Kidney (tissue), 14 donors: Measurements from ENCODE around the gene NCCRP1. TPM values are rescaled to one million over a fixed set of nuclear protein-coding genes. Genes with fewer than 3 reads are reported as not detected.

Source experiments
- DNase-seq, 5 donors: peaks; one replicate each; pipeline ENCODE4 v3.0.0-alpha.2; 2013 to 2020
- FAIRE-seq: peaks from 2 replicates; lab custom pipeline; 2012; peaks lifted over from hg19 to GRCh38; lab: Jason Lieb, UNC
- H3K27ac ChIP-seq, 2 donors: one replicate each; pipeline ENCODE4 v1.7.0; 2013; ENCODE audit warnings: low read depth in 2 of 2, low read length in 2 of 2, inconsistent platforms in 1 of 2
- H3K27me3 ChIP-seq: one replicate; pipeline ENCODE4 v1.7.1; 2013; ENCODE audit warnings: low read length, inconsistent platforms; ENCODE audit not compliant: control insufficient read depth, insufficient read depth
- H3K36me3 ChIP-seq, 3 donors: one replicate each; pipeline versions ENCODE4 v1.7.0 to v1.7.1; 2013; ENCODE audit warnings: low read length in 3 of 3, control low read depth in 1 of 3, inconsistent platforms in 1 of 3; ENCODE audit not compliant: insufficient read depth in 3 of 3, control insufficient read depth in 2 of 3
- H3K4me1 ChIP-seq, 3 donors: one replicate each; pipeline versions ENCODE4 v1.7.0 to v1.7.1; 2013; ENCODE audit warnings: low read length in 3 of 3, inconsistent platforms in 1 of 3, low read depth in 1 of 3; ENCODE audit not compliant: control insufficient read depth in 2 of 3, insufficient read depth in 2 of 3
- H3K4me3 ChIP-seq, 3 donors: one replicate each; pipeline versions ENCODE4 v1.7.0 to v1.8.1; 2013; ENCODE audit warnings: low read length in 3 of 3, control low read depth in 1 of 3, inconsistent platforms in 1 of 3
- H3K9ac ChIP-seq, 3 donors: one replicate each; pipeline versions ENCODE4 v1.7.0 to v1.7.1; 2013; ENCODE audit warnings: low read length in 3 of 3, control low read depth in 1 of 3, inconsistent platforms in 1 of 3
- H3K9me3 ChIP-seq, 3 donors: one replicate each; pipeline versions ENCODE4 v1.7.0 to v1.7.1; 2013; ENCODE audit warnings: low read length in 3 of 3, control low read depth in 1 of 3, inconsistent platforms in 1 of 3; ENCODE audit not compliant: control insufficient read depth in 2 of 3, insufficient read depth in 1 of 3
- CTCF ChIP-seq: IDR thresholded peaks from 3 replicates; pipeline ENCODE4 v1.5.1; 2012; ENCODE audit warnings: mild to moderate bottlenecking, moderate library complexity, borderline replicate concordance; ENCODE audit not compliant: insufficient read depth; ENCODE audit errors: extremely low read depth
- intact Hi-C: fragments of 100-400 bp; cut with DNase I; formaldehyde crosslinking; loops from one replicate; pipeline ENCODE4 v1.11.1; 2022
- polyA plus RNA-seq: library from polyadenylated mRNA; stranded (reverse); fragments of 350-450 nt; fragmentation: Illumina TruSeq; extraction: RNeasy Lipid Tissue Mini Kit (QIAGEN cat#74804); gene quantifications from one replicate; pipeline ENCODE4 v1.2.3, GENCODE V29; 2014; ENCODE audit warnings: low read depth, low replicate concordance; ENCODE audit not compliant: insufficient read depth
- total RNA-seq: library from RNA; stranded (reverse); fragmentation: NEBNext Ultra II Directional; extraction: Animal tissue kit (Norgen Biotek cat#: 25700); gene quantifications from one replicate; pipeline ENCODE4 v1.2.1, GENCODE V29; 2021
- donor health status: control.
- donor health status: control.
- donor health status: control.
- donor health status: control.
- donor health status: control.
- donor health status: DM: yes; HTN: yes; CAD: no.
- donor health status: Normal renal cell carcinoma (clear cell type).

The NCCRP1 gene
- total and polyA plus RNA-seq, 2 donors from 2014 or later: 0.60 to 5.5 TPM

- intact Hi-C loops: no loop called here
- FAIRE-seq: no peak
These were observed 41.0 kb upstream of the NCCRP1 start for GRCh38 chr19:39155741-39156140.

GRCh38 chr19:39156326-39157230 lies 40.2 kb upstream of the NCCRP1 start:
- peak overlapping the region in 1 of 2 donors; percentile 32 for H3K27ac ChIP-seq
- FAIRE-seq: no peak
- peaks cover 0 to 2% (median 0%) of the 10 kb centered on the region in 3 donors for H3K36me3 ChIP-seq
- no peak for TF ChIP-seq CTCF
- H3K4me3 ChIP-seq: no peak overlapping the region
- no peaks in the 10 kb centered on the region for H3K9me3 ChIP-seq
- H3K4me1 ChIP-seq: peaks cover 0 to 61% (median 38%) of the 10 kb centered on the region in 3 donors
- intact Hi-C loops: no loop called here
- peak in 1 of 5 donors; percentile 41 for DNase-seq
- no peak overlapping the region for H3K9ac ChIP-seq
- no peaks in the 10 kb centered on the region for H3K27me3 ChIP-seq

More at GRCh38 chr19:39155741-39156140, 41.0 kb upstream of the NCCRP1 start:
- Histone ChIP-seq H3K4me3 (no peak overlapping the region), H3K36me3 (peaks cover 0 to 2% (median 0%) of the 10 kb centered on the region in 3 donors), H3K9me3 (no peaks in the 10 kb centered on the region), H3K27me3 (no peaks in the 10 kb centered on the region), H3K27ac (peak overlapping the region; percentile 8 to 32), H3K4me1 (peaks cover 0 to 57% (median 36%) of the 10 kb centered on the region in 3 donors), H3K9ac (no peak overlapping the region)
- DNase-seq: no peak
- TF ChIP-seq CTCF: no peak

GRCh38 chr19:39157275-39157996 lies 39.3 kb upstream of the NCCRP1 start:
- H3K4me3 ChIP-seq: no peak overlapping the region

More at GRCh38 chr19:39157275-39157996, 39.3 kb upstream of the NCCRP1 start:
- DNase-seq (no peak), FAIRE-seq (no peak)
- peaks cover 0 to 61% (median 38%) of the 10 kb centered on the region in 3 donors for H3K4me1 ChIP-seq
- H3K9me3 ChIP-seq: no peaks in the 10 kb centered on the region
- H3K27ac ChIP-seq: no peak overlapping the region
- intact Hi-C loops: no loop called here
- TF ChIP-seq CTCF: no peak
- no peaks in the 10 kb centered on the region for H3K27me3 ChIP-seq
- H3K36me3 ChIP-seq: peaks cover 0 to 2% (median 0%) of the 10 kb centered on the region in 3 donors
- H3K9ac ChIP-seq: no peak overlapping the region
